HS-27A (cell line): Measurements from ENCODE around the gene DLL3.
A peak's percentile ranks its signal among the peaks of the same experiment; 100 is the strongest.

Source experiments
- DNase-seq: peaks from one replicate; pipeline ENCODE4 v3.0.0-alpha.2; 2012; ENCODE audit warnings: low read depth, missing footprints

DLL3 gene

DNA sequence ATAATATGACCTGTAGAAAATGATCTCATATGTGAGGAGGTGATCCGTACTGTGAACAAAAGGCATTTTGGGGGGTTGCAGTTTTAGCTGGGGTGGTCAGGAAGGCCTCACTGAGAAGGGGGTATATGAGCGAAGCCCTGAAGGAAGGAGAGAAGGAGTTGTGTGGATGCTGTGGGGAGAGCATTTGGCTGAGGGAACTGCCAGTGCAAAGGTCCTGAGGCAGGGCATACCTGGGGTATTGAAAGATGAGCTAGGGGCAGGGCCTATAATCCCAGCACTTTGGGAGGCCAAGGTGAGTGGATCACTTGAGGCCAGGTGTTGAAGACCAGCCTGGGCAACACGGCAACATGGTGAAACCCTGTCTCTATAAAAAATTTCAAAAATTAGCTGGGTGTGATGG lies 18.7 kb downstream of the DLL3 start:
- DNase-seq, result no peak

- DNase-seq, result no peak
These were observed 19.7 kb downstream of the DLL3 start for GRCh38 chr19:39518458-39518857.

DNA sequence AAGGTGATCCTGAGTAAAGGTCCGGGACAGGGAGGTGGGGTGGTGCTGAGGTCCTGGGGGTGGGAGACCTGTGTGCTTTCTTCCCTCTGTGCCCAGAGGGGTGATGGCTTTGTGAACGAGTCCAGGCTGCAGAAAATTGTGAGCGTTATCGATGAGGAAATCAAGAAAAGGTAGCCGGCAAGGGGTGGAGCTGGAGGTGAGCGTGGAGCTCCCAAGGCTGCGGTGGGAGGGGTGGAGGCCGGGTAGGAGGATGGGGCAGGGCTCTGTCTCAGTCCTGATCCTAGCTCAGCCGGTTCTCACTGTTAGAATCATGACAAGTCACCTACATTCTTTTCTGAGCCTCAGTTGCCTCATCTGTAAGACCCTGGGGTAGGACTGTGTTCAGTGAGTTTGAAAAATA lies 20.2 kb downstream of the DLL3 start:
- DNase-seq, result no peak

DNA sequence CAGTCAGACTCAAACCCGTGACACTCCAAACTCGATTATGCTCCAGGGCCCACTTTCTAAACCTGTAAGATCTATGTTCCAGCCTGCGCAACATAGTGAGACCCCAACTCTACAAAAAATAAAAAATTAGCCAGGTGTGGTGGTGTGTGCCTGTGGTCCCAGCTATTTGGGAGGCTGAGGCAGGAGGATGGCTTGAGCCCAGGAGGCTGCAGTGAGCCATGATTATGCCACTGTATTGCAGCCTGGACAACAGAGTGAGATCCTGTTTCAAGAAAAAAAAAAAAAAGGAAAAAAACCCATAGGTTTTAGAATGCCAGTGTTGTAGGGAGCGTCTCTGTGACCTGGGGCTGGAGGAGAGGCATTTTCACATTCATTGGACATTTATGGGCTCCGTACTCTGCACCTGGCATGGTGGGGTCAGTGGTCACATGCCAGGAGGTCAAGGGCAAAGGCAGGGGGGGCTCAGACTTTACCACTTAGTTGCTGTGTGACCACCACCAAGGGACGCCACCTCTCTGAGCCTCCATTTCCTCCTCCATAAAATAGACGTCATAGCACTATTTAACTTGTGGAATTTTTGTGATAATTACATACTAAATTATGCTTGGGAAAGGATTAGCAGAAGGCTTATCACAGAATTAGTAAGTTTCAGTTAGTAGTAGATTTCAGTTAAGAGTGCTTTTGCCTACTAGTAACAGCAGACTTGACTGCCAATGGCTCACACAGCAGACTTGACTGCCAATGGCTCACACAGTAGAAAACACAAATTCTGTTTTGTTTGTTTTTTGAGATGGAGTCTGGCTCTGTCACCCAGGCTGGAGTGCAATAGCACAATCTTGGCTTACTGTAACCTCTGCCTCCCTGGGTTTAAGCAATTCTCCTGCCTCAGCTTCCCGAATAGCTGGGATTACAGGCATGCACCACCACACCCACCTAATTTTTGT lies 22.1 kb downstream of the DLL3 start:
- no peak for DNase-seq

- no peak for DNase-seq
These were observed 25.7 kb downstream of the DLL3 start for GRCh38 chr19:39524495-39524894.

- DNase-seq, result no peak
These were observed 26.5 kb downstream of the DLL3 start for GRCh38 chr19:39525205-39525604.

- no peak for DNase-seq
These were observed 33.1 kb downstream of the DLL3 start for GRCh38 chr19:39531834-39532232.

- peak; percentile 98 for DNase-seq
These were observed 33.7 kb downstream of the DLL3 start, which contains the start of gene EID2B for GRCh38 chr19:39532233-39533002. TSS of gene EID2B (minus strand) at chr19:39532852. CDS start at chr19:39532802, 50 bp downstream.

- no peak for DNase-seq
These were observed 34.3 kb downstream of the DLL3 start for GRCh38 chr19:39533003-39533512.

DNA sequence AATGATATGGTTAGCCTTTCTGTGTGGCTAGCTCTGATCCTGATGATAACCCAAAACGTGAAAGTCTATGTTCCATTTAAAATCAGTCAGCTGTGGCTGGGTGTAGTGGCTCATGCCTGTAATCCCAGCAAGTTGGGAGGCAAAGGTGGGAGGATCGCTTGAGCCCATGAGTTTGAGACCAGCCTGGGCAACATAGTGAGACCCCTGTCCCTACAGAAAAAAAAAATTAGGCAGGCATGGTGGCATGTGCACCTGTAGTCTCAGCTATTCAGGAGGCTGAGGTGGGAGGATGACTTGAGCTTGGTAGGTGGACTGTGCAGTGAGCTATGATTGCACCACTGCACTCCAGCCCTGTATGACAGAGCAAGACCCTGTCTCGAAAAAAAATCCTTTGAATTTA lies 35.0 kb downstream of the DLL3 start:
- DNase-seq, result no peak

DNA sequence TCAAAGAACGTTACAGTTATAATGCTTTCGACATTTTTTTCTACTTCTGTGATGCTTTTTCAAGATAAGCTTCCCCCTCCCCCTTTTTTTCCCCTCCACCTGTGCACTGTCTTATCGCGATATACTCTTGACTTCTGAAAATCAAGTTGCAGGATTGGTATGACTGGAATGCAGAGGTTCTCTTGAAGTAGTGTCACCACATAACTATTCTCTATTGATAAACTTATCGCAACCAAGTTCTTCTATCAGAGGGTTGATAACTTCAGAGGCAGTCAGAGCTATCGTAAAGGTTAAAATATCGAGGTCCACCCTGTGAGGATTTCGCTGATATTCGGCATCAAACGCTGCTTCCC lies 40.4 kb downstream of the DLL3 start:
- DNase-seq, result peak; percentile 62

DNA sequence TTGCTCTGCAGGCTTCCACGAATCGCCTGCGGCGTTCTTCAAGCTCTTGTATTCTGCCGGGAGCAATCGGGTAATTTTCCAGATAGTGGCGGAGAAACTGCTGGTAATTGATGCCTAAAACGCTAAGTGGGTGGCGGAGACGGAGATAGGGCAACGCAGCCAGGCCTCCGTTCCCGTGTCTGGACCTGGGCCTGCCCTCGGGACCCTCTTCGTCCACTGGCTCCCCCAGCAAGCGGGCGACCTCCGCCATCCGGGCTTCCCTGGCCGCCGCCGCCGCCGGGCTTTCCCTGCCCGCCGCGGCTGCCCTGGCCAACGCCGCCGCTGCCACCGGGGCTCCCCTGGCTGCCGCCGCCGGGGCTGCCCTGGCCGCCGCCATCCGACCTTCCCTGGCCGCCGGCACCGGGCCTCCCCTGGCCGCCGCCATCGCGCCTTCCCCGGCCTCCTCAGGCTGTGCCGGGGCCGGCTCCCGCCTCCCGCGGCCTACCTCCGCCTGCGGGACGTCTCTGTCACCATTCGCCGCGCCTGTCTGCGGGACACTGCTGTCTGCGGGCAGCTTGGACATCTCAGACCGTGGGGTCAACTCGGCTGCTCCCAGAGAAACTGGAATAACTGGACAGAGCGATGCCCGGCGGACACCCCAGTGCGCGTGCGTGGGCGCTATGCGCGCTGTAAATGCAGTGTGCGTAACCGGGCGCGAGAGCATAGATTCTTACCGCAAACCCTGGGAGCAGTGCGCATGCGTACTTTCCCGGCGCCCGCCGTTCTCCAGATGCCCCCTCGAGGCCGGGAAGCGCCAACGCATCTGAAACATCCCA lies 41.0 kb downstream of the DLL3 start, which contains the start of gene EID2:
Gene EID2 (minus strand): TSS at position 644 of the 815 bp plus-strand sequence. CDS start 82 bp downstream, at position 562.
- DNase-seq, result peak; percentile 97

- DNase-seq, result no peak
These were observed 41.6 kb downstream of the DLL3 start for GRCh38 chr19:39540333-39540673.

- no peak for DNase-seq
These were observed 43.5 kb downstream of the DLL3 start for GRCh38 chr19:39542206-39542605.

DNA sequence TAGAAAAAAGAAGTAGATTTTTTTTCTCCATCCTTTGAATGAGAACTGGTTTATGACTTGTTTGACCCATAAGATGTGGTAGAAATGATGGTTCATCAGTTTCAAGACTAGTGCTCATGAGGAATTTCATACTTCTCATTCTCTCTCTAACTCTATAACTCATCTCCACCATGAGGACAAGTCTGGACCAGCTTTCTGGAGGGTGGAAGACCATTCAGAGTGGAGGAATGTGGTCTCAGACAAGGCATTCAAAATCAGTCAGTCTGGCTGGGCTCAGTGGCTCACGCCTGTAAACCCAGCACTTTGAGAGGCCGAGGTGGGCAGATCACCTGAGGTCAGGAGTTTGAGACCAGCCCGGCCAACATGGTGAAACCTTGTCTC lies 44.7 kb downstream of the DLL3 start:
- no peak for DNase-seq

DNA sequence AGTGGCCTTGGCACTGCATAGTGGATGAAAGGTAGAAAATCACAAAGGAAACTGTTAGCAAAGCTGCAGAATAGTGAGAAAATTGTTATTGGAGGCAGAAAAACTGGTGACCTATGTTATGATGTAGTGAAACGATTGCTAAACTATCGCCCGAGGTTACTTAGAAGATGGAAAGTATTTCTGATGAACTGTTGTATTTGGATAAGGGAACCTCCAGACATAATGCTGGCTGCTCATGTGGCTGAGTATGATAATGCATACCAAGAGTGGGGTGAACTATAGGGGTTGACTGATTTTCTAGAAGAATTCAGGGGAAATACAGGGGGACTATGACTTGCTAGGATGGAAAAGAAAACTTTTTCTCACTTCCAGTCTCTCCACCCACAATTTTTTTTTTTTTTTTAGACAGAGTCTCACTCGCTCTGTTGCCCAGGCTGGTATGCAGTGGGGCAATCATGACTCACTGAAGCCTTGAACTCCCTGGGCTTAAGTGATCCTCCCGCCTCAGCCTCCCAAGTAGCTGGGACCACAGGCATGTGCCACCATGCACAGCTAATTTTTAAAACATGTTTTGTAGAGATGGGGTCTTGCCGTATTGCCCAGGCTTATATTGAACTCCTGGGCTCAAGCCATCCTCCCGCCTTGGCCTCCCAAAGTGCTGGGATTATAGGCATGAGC lies 45.6 kb downstream of the DLL3 start:
- no peak for DNase-seq

DNA sequence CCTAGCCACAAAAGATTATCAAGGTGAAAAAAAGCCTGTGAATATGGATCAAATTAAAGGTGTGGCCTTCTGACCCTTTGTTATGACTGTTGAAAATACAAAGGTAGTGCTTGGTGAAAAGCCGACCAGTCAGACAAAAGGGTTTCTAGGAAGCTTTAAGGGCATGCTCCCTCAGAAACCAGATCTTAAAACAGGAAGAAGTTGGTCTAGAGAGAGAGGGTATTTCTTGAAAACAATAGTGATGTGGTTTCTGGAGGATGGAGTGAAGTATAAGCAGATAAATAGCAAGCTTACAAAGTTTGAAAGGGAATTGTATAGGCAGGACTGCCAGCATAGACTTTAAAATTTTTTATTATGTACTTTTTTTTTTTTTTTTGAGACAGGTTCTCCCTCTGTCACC lies 46.2 kb downstream of the DLL3 start:
- DNase-seq, result no peak

GRCh38 chr19:39546599-39546998 lies 47.9 kb downstream of the DLL3 start:
- no peak for DNase-seq

DNA sequence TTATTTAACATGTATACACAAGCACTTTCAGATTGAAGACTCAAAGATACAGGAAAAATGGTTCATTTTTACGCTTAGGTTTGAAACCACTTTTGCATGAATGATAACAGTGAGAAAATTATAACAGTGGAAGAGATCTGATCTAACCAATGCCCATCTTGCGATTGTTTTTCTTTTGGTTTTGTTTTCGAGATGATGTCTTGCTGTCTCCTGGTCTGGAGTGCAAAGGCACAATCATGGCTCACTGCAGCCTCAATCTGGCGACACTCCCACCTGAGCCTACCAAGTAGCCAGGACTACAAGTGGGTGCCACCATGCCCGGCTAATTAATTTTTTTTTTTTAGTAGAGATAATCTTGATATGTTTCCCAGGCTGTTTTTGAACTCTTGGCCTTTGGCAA lies 51.5 kb downstream of the DLL3 start:
- DNase-seq, result no peak

DNA sequence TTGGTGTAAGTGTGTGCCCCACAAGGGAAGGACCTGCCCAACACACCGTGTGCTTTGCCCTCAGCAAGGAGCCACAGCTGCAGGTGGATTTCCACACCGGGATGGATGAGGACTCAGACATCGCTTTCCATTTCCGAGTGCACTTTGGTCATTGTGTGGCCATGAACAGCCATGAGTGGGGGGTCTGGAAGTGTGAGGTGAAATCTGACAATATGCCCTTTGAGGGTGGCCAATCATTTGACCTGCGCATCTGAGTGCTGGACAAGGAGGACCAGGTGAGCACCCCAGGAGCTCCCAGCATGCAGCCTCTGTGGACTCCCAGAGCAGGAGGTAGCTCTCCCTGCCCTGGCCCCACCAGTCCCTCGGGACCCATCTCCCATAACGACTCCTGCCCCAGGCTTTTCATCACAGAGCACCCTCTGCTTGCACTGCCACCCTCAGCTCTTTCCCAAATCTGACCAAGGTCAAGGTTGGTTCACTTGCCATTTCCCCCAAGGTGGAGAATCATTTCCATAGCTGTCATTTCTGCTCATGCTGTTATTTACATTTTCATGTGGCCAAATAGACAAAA lies 54.4 kb downstream of the DLL3 start:
- no peak for DNase-seq

GRCh38 chr19:39554701-39555311 lies 56.1 kb downstream of the DLL3 start:
- no peak for DNase-seq
